Measurements from ENCODE around the gene RPS6KA4.

The RPS6KA4 gene

DNA sequence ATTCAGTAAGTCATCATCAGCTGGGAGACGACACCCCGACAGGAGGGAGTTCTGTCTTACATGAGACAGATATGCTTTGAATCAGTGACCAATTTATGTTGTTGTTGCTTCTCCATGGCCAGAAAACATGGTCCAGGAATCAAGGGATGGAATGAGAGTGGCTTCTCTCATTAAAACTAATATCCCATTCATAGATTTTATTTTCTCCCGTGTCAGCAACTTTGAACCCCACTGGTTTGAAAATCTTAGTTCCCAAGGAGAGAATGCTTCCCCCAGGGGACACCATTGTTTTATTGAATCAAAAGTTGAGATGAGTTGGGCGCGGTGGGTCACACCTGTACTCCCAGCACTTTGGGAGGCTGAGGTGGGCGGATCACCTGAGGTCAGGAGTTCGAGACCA lies 42.8 kb downstream of the RPS6KA4 start:
- DNase-seq (ENCODE audit: low read depth): no peak
- TF ChIP-seq, protein P1, sequence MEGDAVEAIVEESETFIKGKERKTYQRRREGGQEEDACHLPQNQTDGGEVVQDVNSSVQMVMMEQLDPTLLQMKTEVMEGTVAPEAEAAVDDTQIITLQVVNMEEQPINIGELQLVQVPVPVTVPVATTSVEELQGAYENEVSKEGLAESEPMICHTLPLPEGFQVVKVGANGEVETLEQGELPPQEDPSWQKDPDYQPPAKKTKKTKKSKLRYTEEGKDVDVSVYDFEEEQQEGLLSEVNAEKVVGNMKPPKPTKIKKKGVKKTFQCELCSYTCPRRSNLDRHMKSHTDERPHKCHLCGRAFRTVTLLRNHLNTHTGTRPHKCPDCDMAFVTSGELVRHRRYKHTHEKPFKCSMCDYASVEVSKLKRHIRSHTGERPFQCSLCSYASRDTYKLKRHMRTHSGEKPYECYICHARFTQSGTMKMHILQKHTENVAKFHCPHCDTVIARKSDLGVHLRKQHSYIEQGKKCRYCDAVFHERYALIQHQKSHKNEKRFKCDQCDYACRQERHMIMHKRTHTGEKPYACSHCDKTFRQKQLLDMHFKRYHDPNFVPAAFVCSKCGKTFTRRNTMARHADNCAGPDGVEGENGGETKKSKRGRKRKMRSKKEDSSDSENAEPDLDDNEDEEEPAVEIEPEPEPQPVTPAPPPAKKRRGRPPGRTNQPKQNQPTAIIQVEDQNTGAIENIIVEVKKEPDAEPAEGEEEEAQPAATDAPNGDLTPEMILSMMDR (IDR thresholded peaks at IDR 0.05; ENCODE audit: insufficient read depth, low read depth, low read length, missing control alignments): no peak
- H3K4me3 ChIP-seq (ENCODE audit: low read depth, low read length): no peak overlapping the region

DNA sequence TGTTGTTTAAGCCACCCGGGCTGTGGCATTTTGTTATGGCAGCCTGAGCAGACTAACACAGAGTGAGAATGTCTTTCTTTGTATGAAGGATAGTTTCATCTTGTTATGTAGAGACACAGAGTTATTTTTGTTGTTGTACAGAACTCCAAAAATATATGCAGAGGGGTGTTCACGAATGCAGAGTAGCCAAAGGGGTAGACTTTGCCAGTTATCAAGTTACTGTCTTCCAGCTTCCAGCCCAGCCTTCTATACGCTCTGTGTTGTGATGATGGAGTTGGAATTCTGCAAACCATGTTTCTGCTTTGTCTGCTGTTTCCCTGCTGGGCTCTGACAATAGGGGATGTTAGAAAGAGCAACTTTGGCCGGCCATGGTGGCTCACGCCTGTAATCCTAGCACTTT lies 44.1 kb downstream of the RPS6KA4 start:
- DNase-seq (ENCODE audit: low read depth): no peak
- H3K4me3 ChIP-seq (ENCODE audit: low read depth, low read length): no peak overlapping the region

GRCh38 chr11:64406221-64406946 lies 47.4 kb downstream of the RPS6KA4 start:
- no peak for DNase-seq (ENCODE audit: low read depth)
- TF ChIP-seq, protein P1 (IDR thresholded peaks at IDR 0.05; ENCODE audit: insufficient read depth, low read depth, low read length, missing control alignments): no peak
- H3K4me3 ChIP-seq (ENCODE audit: low read depth, low read length): no peak overlapping the region

More for the DNA sequence above, 44.1 kb downstream of the RPS6KA4 start:
- TF ChIP-seq, protein P1 (IDR thresholded peaks at IDR 0.05; ENCODE audit: insufficient read depth, low read depth, low read length, missing control alignments): no peak

- H3K4me3 ChIP-seq (ENCODE audit: low read depth, low read length): no peak overlapping the region
- TF ChIP-seq, protein P1 (IDR thresholded peaks at IDR 0.05; ENCODE audit: insufficient read depth, low read depth, low read length, missing control alignments): no peak
- DNase-seq (ENCODE audit: low read depth): no peak
Measured at GRCh38 chr11:64407221-64407620, 48.3 kb downstream of the RPS6KA4 start.

DNA sequence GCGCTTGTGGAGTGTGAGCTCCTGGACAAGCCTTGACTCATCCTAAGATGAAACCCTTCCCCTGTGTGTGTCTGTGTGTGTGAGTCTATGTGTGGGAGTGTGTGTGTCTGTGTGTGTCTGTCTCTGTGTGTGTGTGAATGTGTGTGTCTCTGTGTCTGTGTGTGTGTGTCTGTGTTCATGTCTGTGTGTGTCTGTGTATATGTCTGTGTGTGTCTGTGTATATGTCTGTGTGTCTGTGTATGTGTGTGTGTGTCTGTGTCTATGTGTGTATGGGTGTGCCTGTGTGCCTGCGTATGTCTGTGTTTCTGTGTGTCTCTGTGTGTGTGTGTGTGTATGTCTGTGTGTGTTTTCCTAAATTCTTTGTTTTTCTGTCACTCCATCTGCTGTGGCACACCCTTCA lies 48.7 kb downstream of the RPS6KA4 start:
- no peak overlapping the region for H3K4me3 ChIP-seq (ENCODE audit: low read depth, low read length)
- TF ChIP-seq, protein P1 (IDR thresholded peaks at IDR 0.05; ENCODE audit: insufficient read depth, low read depth, low read length, missing control alignments): no peak
- DNase-seq (ENCODE audit: low read depth): no peak

DNA sequence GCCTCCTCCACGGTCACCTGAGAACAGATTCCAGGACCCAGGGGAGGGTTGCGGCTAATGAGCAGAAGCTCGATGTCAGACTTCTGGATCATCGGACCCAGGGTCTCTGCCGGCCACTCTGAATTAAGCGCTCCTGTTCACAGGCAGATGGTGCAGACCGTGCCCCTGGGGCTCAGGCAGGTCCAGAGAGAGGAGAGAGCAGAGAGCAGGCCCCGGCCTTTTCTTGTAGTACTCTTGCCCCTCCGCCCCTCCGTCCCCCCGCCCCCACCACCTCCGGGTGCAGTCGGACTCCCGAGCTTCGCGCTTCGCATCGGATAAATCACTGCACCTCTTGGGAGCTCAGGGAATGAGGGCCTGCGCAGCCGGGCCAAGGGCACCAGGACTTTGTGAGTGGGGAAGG lies 50.3 kb downstream of the RPS6KA4 start:
- no peak for DNase-seq (ENCODE audit: low read depth)
- TF ChIP-seq, protein P1 (IDR thresholded peaks at IDR 0.05; ENCODE audit: insufficient read depth, low read depth, low read length, missing control alignments): no peak

More for the DNA sequence above, 50.3 kb downstream of the RPS6KA4 start:
- H3K4me3 ChIP-seq (ENCODE audit: low read depth, low read length): no peak overlapping the region
